HFFc6 (cell line): ENCODE data around the gene SLC2A9. TPM values are rescaled to one million over a fixed set of nuclear protein-coding genes. Genes with fewer than 3 reads are reported as not detected.

ENCODE experiments used
- DNase-seq: peaks from one replicate; pipeline ENCODE4 v3.0.0-alpha.2; 2018
- H3K27ac Mint-ChIP-seq: 2 replicates; pipeline ENCODE4 v1.8.0; 2020; ENCODE audit warnings: mild to moderate bottlenecking, mixed read lengths
- H3K27me3 Mint-ChIP-seq: 2 replicates; pipeline ENCODE4 v1.8.0; 2021; ENCODE audit warnings: mild to moderate bottlenecking, moderate library complexity, mixed read lengths; ENCODE audit not compliant: insufficient read depth
- H3K36me3 Mint-ChIP-seq: 2 replicates; pipeline ENCODE4 v1.8.0; 2021; ENCODE audit warnings: low read depth, mixed read lengths
- H3K4me1 Mint-ChIP-seq: 2 replicates; pipeline ENCODE4 v1.8.0; 2020; ENCODE audit warnings: low read depth, mixed read lengths
- H3K4me3 Mint-ChIP-seq: 2 replicates; pipeline ENCODE4 v1.8.0; 2020; ENCODE audit warnings: mild to moderate bottlenecking, moderate library complexity, mixed read lengths
- H3K9me3 Mint-ChIP-seq: 2 replicates; pipeline ENCODE4 v1.8.0; 2020; ENCODE audit warnings: mild to moderate bottlenecking, mixed read lengths
- total RNA-seq, 6 experiments: library from RNA; stranded (reverse); fragmentation: NEBNext Ultra II Directional; extraction: Animal tissue kit (Norgen Biotek cat#: 25700); gene quantifications; 2 replicates in 1 of 6; 3 replicates in 5 of 6; pipeline ENCODE4 v1.2.3, GENCODE V29; 2021
- TF ChIP-seq, protein P1 (sequence below): fragments of 200-600 bp; sonication (generic); IDR thresholded peaks from 2 replicates; pipeline ENCODE4 v1.5.0; 2021; ENCODE audit warnings: antibody characterized with exemption, mild to moderate bottlenecking

SLC2A9 gene
- total RNA-seq, 6 experiments from 2014 or later: 1.3 to 2.0 (median 1.6) TPM

- DNase-seq: no peak
- Mint-ChIP-seq H3K27me3 (peaks cover 3% of the 10 kb centered on the region), H3K9me3 (peaks cover 9% of the 10 kb centered on the region; the same call in 1 of the 2 replicates), H3K4me3 (no peak overlapping the region), H3K36me3 (no peaks in the 10 kb centered on the region), H3K4me1 (no peaks in the 10 kb centered on the region), H3K27ac (no peak overlapping the region)
- TF ChIP-seq, protein P1, sequence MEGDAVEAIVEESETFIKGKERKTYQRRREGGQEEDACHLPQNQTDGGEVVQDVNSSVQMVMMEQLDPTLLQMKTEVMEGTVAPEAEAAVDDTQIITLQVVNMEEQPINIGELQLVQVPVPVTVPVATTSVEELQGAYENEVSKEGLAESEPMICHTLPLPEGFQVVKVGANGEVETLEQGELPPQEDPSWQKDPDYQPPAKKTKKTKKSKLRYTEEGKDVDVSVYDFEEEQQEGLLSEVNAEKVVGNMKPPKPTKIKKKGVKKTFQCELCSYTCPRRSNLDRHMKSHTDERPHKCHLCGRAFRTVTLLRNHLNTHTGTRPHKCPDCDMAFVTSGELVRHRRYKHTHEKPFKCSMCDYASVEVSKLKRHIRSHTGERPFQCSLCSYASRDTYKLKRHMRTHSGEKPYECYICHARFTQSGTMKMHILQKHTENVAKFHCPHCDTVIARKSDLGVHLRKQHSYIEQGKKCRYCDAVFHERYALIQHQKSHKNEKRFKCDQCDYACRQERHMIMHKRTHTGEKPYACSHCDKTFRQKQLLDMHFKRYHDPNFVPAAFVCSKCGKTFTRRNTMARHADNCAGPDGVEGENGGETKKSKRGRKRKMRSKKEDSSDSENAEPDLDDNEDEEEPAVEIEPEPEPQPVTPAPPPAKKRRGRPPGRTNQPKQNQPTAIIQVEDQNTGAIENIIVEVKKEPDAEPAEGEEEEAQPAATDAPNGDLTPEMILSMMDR: no peak
Measured at GRCh38 chr4:9925750-9926439, 95.4 kb downstream of the SLC2A9 start.

GRCh38 chr4:9924750-9925149 lies 96.5 kb downstream of the SLC2A9 start:
- Mint-ChIP-seq H3K36me3 (no peaks in the 10 kb centered on the region), H3K4me1 (no peaks in the 10 kb centered on the region), H3K4me3 (no peak overlapping the region), H3K9me3 (peaks cover 12% of the 10 kb centered on the region; the same call in 1 of the 2 replicates), H3K27ac (no peak overlapping the region), H3K27me3 (peaks cover 2% of the 10 kb centered on the region)
- no peak for DNase-seq
- TF ChIP-seq, protein P1: no peak

GRCh38 chr4:9923195-9923812 lies 98.0 kb downstream of the SLC2A9 start:
- H3K36me3 Mint-ChIP-seq: no peaks in the 10 kb centered on the region
- TF ChIP-seq, protein P1: no peak
- H3K4me1 Mint-ChIP-seq: no peaks in the 10 kb centered on the region
- H3K27me3 Mint-ChIP-seq: peaks cover 2% of the 10 kb centered on the region
- H3K27ac Mint-ChIP-seq: no peak overlapping the region
- H3K4me3 Mint-ChIP-seq: no peak overlapping the region
- H3K9me3 Mint-ChIP-seq: peaks cover 23% of the 10 kb centered on the region; the same call in 1 of the 2 replicates
- no peak for DNase-seq

- TF ChIP-seq, protein P1: no peak
- H3K27me3 Mint-ChIP-seq: peaks cover 2% of the 10 kb centered on the region
- no peaks in the 10 kb centered on the region for H3K4me1 Mint-ChIP-seq
- no peak overlapping the region for H3K4me3 Mint-ChIP-seq
- H3K9me3 Mint-ChIP-seq: peaks cover 23% of the 10 kb centered on the region; the same call in 1 of the 2 replicates
- H3K27ac Mint-ChIP-seq: no peak overlapping the region
- DNase-seq: no peak
- no peaks in the 10 kb centered on the region for H3K36me3 Mint-ChIP-seq
Measured at GRCh38 chr4:9921326-9921725, 100.0 kb downstream of the SLC2A9 start.

DNA sequence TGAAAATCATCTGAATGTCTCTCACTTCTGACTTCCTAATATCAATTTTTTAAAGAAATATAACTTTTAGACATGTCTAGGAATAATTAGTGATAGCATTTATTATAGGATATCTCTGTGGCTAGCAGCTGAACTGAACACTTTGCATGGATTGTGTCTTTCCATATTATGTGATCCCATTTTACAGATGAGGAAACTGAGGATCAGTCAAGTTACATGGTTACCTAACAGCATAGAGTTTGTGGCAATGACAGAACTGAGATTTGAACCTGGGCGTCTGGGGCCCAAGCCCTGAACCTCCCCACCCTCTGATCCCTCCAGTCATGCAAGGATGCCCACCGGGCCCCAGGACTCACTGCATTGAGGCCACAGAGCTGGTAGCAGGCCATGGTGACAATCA lies 101.3 kb downstream of the SLC2A9 start:
- DNase-seq: no peak
- H3K9me3 Mint-ChIP-seq: peaks cover 26% of the 10 kb centered on the region; the same call in 1 of the 2 replicates
- H3K27ac Mint-ChIP-seq: no peak overlapping the region
- H3K4me3 Mint-ChIP-seq: no peak overlapping the region
- H3K36me3 Mint-ChIP-seq: no peaks in the 10 kb centered on the region
- H3K27me3 Mint-ChIP-seq: peaks cover 2% of the 10 kb centered on the region; the same call in 1 of the 2 replicates
- TF ChIP-seq, protein P1: no peak
- no peaks in the 10 kb centered on the region for H3K4me1 Mint-ChIP-seq
